ENCODE data around the gene DDX6.
"Not testable (repeated sequence)": the region's sequence is repeated elsewhere in the genome, so short reads cannot be mapped to it uniquely, and the experiment has no call there.

The DDX6 gene

GRCh38 chr11:118792570-118793124 lies 1.7 kb upstream of the DDX6 start:
- intact Hi-C loops (cut with DNase I) = loop anchor here (10.0 kb wide), 1 partner anchor 112 kb away; no protein-coding TSS in a partner anchor
- DNase-seq = peak; percentile 21 to 92 (median 70)

DNA sequence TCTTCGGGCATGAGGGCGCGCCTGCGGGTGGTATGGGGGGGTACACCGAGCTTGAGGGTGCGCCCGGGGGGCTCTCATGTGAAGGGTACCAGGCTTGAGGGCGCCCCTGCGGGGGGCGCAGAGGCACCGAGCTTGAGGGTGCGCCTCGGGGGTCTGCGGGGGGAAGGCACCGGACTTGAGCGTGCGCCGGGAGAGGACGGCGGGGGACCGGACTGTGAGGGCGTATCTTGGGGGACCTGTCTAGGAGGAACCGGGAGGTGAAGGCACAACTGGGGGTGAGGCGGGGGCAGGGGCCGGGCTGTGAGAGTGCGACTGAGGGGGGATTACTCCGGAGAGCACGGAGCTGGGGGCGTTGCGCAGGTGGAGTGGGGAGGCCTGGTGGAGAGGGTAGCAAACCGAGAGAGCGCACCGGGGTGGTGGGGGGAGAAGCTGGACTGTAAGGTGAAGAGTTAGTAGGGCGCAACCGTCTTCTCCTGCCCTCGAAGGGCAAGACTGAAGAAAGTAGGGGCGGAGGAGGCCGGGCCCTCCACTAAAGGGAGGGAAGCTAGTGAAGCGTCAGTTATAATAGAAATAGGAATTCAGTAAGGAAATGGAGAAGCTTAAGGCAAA lies 1.1 kb upstream of the DDX6 start:
- peak in 35 of 42 donors; percentile 10 to 54 (median 24) for DNase-seq
- intact Hi-C loops (cut with DNase I) = loop anchor here (10.0 kb wide), 1 partner anchor 113 kb away; no protein-coding TSS in a partner anchor

GRCh38 chr11:118790357-118791110 lies 430 bp downstream of the DDX6 start:
- peak; percentile 70 to 92 (median 82) for DNase-seq
- intact Hi-C loops (cut with DNase I) = loop anchor here (1.0 to 10.0 kb wide), 2 partner anchors 100 to 114 kb away; no protein-coding TSS in a partner anchor

DNA sequence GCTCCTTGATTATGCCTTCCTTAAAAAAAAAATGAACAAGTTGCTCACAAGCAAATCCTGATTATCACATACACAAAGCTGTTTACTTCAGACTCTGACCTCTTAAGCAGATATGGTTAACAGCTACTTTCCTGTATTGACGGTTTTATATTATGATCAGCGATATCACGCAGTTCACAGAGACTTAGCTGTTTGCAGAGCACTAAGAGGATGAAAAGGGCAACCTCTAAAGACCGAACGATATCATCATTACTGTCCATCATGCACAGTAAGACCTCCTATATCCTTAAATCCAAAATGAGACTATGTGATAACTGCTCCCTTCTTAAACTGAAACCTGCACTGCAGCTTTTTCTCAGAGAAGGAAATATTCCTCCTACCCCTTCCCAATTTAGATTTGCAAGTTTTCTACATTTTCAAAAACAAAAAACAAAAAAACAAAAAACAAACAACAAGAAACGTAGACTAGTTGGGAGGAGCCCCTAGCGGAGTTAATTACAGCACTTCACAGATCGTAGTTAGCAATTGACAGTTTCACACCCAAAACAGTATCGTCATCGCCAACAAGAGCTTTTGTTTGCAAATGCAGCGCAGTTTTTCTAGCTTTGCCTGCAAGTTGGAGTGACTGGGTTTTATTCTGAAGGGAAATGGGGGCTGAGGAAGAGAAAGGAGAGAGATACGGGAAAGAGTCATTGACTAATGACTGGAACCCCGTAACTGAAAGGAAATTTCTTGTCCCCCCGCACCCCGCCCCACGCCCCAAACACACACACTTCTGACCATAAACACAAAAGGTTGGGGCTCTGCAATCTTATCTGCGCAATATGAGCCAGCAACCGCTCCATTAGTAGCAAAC lies 1.2 kb downstream of the DDX6 start:
- intact Hi-C loops (cut with DNase I) = loop anchor here (1.0 to 10.0 kb wide), 2 partner anchors 99 to 115 kb away; no protein-coding TSS in a partner anchor
- peak in 17 of 42 donors; percentile 7 to 65 (median 35) for DNase-seq

- intact Hi-C loops (cut with DNase I) = no loop called here
- DNase-seq = no peak
Measured at GRCh38 chr11:118786657-118787056, 4.3 kb downstream of the DDX6 start.

- no peak for DNase-seq
- intact Hi-C loops (cut with DNase I) = no loop called here
Measured at GRCh38 chr11:118785362-118785761, 5.6 kb downstream of the DDX6 start.

- no peak for DNase-seq
- intact Hi-C loops (cut with DNase I) = no loop called here
Measured at GRCh38 chr11:118783724-118784495, 7.1 kb downstream of the DDX6 start.

- DNase-seq; intact Hi-C loops (cut with DNase I): not testable (repeated sequence)
Measured at GRCh38 chr11:118783324-118783723, 7.6 kb downstream of the DDX6 start.

GRCh38 chr11:118778898-118779297 lies 12.1 kb downstream of the DDX6 start:
- intact Hi-C loops (cut with DNase I) = no loop called here

DNA sequence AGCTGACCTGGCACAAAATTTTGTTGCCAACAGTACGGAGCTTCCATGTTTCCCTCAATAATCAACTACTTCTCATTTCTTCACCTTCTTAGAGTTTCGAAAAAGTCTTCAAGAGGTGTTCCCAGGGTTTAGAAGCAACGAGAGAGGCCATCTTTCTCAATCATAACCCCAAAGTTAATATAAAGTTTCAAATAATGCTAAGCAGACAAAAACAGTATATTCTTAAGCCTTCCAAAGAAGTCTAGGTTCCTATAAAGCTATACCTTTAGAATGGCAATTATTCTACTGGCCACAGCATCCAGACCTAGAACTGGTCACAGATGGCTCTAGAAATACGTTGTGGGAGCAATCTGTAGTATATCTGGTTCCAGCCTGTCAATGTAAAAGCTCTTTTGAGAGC lies 16.9 kb downstream of the DDX6 start:
- intact Hi-C loops (cut with DNase I) = no loop called here
- DNase-seq = no peak

More at GRCh38 chr11:118778898-118779297, 12.1 kb downstream of the DDX6 start:
- no peak for DNase-seq

DNA sequence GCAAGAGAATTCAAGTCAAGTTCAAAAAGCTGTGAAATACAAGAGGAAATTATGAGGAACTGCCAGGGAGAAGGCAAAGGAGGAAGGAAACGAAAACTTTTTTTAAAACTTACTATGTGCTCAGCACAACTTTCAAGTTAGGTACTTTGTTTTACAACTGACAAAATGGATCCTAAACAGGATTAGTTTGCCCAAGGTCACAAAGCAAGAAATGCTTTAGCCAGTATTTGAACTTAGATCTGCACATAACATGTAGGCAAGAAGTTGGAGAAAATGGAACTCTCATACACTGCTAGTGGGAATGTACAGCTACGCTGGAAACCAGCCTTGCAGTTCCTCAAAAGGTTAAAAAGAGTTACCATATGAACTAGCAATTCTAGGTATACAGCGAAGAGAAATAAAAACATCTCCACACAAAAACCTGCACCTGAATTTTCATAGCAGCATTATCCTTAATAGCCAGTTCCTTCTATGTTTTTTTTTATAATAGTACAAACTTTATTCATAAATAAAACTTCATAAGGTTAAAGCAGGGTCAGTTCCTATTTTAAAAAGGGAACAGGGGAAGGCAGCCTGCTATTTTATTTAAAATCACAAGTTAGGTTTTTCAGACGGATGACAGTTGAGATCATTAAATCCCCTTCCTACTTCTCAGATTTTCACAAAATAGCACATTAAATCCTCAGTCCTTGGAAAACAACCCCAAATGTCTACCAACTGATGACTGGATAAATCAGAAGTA lies 19.2 kb downstream of the DDX6 start:
- DNase-seq = no peak
- intact Hi-C loops (cut with DNase I) = no loop called here

GRCh38 chr11:118768690-118769089 lies 22.3 kb downstream of the DDX6 start:
- DNase-seq = no peak

GRCh38 chr11:118766035-118766434 lies 24.9 kb downstream of the DDX6 start:
- intact Hi-C loops (cut with DNase I) = no loop called here

More at GRCh38 chr11:118768690-118769089, 22.3 kb downstream of the DDX6 start:
- intact Hi-C loops (cut with DNase I) = no loop called here

DNA sequence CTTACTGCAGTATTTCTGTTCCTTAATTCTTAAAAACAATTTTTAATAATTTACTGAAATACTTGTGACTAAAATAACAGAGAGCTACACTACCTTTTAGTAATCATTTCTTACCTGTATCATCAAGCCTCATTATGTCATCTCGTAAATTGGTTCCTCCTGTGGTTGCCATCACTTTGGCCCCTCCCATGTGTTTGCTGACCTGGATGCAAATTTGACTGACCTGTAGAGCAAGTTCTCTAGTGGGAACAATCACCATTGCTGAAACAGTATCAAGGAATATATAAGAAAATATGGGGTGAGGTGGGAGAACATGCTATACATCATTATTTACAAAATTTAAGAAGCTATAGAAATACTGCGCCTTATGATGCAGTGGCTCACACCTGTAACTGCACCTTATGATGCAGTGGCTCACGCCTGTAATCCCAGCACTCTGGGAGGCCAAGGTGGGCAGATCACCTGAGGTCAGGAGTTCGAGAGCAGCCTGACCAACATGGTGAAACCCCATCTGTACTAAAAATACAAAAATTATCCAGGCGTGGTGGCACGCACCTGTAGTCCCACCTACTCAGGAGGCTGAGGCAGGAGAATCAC lies 25.8 kb downstream of the DDX6 start:
- DNase-seq; intact Hi-C loops (cut with DNase I): not testable (repeated sequence)

More at GRCh38 chr11:118766035-118766434, 24.9 kb downstream of the DDX6 start:
- no peak for DNase-seq

DNA sequence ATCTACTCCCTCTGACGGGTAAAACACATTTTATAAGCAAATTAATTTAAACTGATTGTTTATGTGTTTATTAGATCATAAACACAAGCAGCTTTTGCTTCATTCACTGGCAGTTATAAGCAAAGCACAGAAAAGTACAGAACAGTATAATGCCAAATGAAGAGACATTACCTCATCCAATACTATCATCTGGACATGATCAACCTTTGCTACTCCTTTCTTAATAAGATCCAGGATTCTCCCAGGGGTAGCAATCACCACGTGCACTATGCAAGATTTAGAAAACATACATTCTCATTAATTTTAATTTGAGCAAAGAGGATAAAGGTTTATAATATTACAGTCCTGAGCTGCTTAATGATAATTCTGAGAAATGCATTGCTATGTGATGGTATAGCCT lies 27.9 kb downstream of the DDX6 start:
- intact Hi-C loops (cut with DNase I) = no loop called here
- DNase-seq = no peak

DNA sequence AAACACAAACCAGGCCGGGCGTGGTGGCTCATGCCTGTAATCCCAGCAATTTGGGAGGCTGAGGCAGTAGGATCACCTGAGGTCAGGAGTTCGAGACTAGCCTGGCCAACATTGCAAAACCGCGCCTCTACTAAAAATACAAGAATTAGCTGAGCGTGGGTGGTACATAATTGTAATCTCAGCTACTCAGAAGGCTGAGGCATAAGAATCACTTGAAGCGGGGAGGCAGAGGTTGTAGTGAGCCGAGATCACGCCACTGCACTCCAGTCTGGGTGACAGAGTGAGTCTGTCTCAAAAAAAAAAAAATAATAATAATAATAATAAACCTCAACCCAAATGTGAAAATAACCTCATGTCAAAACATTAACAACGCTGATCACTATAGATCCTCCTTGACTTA lies 29.0 kb downstream of the DDX6 start:
- intact Hi-C loops (cut with DNase I) = not testable (repeated sequence)
- peak in 22 of 42 donors; percentile 3 to 60 (median 26) for DNase-seq

- intact Hi-C loops (cut with DNase I) = no loop called here
- DNase-seq = peak in 26 of 42 donors; percentile 5 to 73 (median 38)
Measured at GRCh38 chr11:118757876-118758399, 33.0 kb downstream of the DDX6 start.

Data from head of caudate nucleus (tissue), 42 donors.